HG02610 (cell line): Measurements from ENCODE around the gene ACOX1.

ENCODE experiments used
- ATAC-seq: cut with Tn5 transposase; IDR thresholded peaks from one replicate; pipeline ENCODE4 v1.9.1; 2021; ENCODE audit warnings: mild to moderate bottlenecking, moderate library complexity; ENCODE audit not compliant: unreplicated experiment

ACOX1 gene

DNA sequence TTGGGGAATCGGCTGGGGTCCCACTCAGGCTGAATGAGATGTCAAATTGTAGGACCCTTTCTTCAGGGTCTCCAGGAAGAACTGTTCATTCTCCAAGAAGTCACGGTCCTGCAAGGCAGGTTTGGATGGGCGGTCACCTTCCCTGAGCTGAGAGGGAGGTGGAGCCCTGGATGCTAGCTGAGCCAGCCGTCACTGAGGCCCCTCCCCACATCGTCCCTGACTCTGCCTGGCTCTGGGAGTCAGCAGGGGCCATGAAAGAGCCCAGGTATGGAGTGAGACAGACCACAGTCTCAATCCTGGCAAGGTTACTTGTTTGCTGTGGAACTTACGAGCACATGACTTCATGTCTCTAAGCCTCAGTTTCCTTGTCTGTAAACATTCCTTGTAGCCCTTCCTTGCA is 68.3 kb downstream of the ACOX1 start:
- no peak for ATAC-seq

DNA sequence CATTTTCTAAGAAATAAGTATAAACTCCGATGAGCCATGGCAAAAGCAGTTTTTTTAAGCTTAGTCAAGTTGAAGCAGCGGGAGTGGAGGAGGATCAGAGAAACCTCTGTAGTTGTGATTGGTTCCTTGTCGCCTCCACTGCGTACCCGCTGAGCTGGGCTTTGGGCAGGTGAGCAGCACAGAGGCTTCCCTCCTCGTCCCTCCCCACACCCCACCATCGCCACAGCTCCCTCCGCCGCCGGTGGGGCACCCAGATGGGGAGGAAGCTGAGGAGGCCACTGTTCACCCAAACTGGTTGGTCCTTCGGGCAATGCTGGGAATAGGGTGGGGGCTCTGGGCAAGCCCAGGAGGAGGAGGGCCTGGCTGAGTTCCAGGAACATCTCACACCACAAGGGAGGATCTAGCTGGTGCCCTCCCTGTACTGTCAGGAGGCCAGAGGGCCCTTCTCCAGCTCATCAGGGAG is 69.1 kb downstream of the ACOX1 start:
- no peak for ATAC-seq

DNA sequence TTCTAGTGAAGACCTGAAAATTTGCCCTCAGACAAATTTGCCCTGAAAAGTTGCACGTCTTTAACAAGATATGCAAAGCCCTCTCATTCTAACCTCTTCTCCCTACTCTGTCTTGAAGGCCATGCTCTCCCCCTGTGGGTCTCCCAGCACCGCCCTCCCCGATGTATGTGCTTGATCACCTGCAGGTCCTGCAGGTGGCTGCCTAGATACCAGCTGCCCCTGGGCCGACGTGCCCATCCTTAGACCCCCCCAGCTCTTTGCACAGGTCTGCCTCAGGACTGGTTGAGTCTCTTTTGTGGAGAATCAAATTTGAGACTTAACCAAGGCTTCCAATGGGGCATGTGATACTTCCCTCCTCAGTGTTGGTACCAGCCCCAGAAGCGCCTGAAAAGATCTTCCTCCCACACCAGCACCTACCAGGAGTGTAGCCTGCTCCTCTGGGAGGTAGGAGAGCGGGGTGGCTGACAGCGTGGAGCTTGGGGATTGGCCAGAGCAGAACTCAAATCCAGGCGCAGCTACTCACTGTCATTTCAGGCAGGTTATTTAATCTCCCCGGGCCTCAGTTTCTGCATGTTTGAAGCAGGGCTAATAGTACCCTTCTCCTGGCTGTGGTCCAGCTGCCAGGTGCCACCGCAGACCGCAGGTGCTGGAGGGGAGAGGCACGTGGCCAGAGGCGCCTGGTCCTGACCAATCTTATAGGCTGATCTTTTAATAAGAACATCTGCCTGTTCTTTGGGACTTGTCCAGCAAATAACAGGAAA is 69.7 kb downstream of the ACOX1 start:
- no peak for ATAC-seq

DNA sequence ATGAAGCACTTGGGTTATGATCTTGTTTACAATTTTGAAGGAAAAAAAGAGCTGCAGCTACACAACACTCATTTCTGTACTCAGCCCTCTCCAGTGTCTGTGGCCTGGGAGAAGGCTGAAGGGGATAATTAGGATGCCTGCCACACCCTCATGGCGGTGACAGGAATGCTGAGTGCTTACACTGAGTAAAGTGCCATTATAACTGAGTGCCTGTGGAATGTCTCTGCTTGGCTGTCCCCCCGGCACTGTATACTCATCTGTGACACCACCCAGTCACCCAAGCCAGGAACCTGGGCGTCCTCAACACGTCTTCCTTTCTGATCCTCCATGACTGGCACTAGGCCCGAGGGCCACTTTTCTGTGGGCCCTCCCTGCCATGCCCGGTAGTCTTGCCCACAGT is 70.8 kb downstream of the ACOX1 start:
- ATAC-seq = no peak

DNA sequence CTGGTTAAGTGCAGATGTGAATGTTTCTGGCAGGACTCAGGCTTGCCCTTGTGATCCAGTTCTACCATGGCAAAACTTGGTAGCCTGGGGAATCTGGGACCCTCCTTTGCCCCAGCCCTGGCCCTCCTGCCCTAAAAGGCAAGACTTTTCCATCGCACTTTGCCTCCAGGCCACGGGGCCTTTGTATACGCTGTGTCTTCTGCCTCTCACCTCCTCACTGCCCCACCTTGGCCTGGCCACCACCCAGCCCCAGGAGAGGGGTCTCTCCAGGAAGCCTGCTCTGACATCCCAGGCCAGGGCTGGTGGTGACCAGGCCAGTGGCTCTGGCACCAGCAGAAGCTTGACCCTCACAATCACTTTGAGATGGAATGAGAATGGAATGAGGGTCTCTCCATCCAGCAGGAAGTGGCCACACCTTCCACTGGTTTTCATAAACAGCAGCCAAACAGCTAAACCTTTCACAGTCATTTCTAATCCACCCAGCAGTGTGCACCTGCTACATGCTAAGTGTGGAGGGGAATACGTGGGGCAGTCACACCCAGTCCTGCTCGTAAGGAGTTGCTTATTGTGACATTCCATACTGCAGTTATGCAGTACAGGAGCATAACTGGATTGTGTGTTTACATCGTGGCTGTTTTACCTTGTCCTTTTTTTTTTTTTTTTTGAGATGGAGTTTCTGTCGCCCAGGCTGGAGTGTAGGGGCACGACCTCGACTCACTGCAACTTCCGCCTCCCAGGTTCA is 72.7 kb downstream of the ACOX1 start:
- ATAC-seq = no peak

DNA sequence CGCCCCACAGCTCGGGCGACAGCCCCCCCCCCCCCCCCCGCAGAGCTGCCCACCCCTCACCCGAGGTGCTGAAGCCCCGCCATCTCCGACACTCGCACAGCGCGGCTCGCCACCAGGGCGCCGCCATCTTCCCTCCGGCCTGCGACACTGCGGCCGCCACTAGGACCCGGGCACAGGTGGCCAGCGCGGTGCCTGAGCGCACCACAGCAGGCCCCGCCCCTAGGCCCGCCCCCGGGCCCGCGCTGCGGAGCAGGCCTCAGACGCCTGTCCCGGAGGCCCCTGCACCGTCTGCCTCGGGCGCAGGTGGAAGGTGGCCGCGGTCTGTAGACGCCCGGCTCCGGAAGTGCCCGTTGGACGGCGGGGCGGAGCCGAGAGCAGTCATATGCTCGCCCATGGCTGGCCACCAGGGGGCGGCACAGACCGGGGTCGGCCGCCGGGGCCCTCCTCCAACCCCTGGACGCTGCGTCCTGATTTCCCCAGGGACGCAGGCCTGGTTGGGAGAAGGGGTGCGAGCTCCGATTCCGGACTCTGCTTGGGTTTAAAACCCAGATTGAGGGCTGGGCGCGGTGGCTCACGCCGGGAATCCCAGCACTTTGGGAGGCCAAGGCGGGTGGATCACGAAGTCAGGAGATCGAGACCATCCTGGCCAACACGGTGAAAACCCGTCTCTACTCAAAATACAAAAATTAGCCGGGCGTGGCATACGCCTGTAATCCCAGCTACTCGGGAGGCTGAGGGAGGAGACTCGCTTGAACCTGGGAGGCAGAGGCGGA is 74.0 kb downstream of the ACOX1 start, which contains the start of gene MRPL38:
TSS of gene MRPL38 (minus strand) at position 136 of the 773 bp plus-strand sequence. CDS start at position 127, 9 bp downstream.
- ATAC-seq = peak; percentile 97

DNA sequence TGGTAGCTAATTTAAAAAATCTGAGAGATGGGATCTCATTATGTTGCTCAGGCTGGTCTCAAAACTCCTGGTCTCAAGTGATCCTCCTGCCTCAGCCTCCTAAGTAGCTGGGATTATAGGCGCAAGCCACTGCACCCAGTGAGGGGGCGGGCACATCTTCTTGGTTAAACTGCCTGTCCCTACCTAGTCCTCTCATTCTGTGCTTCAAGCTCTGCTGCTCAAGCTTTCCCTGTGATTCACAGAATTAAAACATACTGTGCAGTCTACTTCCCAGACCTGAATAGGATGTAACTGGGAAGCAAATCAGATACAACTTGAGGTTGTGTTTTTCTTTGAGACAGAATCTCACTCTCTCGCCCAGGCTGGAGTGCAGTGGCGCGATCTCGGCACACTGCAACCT is 76.6 kb downstream of the ACOX1 start:
- ATAC-seq = no peak

DNA sequence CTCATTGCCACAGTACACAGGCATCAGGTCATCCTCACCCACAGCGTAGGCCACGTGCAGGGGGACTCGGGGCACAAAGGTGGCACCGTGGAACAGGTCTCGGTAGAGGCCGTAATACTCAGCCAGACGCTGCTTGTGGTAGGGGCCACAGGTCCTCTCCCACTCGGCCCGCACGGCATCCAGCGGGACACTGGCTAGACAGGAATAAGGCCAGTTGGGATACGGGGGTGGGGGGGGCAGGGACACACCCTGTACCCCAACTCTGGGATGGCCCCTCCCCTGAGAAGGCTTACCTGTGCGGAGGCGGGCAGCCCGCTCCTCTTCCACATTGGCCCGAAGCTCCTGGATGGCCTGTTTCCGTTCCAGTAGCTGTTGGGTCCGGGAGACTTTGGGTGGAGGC is 77.2 kb downstream of the ACOX1 start:
- no peak for ATAC-seq

DNA sequence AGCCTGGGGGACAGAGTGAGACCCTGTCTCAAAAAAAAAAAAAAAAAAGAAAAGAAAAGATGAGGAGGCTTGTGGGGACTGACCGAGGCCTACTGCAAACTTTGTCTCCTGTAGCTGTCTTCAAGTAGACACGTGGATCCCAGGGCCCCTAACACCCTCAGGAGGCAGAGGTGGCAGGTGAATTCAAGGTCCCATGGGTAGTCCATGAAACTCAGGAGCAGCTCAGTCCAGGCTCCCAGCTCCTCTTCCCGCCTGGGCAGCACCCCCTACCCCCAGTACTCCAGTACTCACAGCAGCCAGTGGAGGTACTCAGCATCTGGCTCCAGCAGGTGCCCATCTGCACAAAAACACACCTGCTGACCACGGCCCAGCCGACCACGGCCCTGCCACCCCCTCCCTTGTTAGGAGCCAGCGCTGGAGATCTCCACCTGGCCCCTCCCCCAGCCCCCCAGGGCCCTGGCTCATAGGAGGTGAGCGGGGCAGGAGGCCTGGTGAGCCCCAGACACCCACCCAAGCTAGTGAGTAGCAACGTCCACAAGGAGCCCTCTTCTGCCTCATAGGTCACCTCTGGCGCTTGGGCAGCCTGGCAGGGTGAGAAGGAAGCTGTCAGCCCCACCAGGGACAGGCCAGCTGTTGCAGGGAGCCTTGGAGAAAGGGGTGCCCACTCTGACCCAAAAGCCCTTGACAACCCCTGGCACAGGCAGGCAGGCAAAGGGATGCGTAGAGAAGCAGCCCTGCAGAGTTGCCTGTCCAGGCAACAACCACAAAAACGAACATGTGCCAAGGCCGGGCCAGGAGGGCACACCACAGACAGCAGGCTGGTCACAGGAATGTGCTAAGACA is 78.1 kb downstream of the ACOX1 start:
- ATAC-seq = no peak

DNA sequence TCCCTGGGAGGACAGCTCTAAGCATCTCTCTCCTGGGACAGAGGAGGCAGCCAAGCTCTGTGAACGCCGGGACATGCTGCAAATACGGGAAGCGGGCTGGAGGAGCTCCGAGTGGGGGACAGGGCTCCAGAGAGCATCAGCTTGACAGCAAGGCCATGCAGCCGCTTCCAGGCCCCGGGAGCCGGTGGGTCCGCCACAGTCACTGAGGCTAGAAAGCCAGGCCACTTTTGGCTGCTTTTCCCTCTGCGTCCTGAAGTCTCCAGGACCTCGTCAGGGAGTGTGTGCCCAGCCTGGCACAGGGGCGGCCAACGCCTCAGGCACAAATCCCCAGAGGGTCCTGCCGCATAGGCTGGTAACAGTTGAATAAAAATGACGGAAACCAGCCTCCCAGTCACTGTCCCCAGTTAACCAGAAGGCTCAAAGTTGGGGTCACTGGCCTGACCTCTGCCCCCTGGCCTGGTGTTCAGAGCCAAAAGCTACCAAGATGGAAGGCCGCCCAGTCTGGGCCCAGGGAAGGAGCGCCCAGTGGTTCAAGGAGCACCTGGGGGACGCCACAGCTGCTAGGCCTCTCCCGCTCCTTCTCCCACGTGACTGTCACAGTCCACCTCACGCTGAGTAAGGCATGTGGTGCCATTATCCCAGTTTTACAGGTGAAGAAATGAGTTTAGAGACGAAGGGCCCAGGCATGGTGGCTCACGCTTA is 79.0 kb downstream of the ACOX1 start:
- ATAC-seq = no peak

DNA sequence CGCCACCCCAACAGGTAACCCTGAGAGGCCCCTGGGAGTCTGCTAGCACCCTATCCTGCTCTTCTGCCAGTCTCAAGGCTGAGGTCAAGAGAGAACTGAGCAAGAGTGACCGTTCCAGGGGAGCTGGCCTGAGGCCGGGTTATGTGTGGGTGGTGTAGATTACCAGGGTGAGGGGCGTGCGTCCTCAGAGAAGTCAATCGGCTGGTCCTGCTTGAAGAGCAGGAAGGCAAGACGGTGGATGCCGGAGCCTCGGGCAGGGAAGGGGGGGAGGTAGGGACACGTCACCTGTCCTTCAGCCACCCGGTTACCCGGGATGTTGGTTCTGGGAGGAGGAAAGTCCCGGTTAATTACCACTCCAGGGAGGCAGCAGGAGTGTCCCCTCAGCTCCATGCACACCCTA is 79.6 kb downstream of the ACOX1 start:
- no peak for ATAC-seq

DNA sequence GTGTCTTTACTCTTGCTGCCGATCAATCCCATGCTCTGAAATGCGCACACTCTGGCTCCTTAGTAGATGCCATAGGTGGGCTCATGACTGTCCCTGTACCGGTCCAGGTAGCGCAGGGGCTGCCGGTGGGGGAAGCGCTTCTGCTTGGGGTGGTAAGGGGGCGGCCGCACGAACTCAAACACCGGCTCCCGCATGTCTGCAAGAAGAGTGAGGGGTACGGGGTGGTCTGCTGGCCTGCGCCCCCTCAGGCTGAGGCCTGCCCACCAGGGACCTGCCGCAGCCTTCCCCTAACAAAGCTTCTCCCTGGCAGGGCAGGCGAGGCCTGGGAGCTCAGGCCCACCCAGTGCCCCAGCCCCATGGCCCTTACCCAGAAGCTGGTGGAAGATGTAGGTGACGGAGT is 80.2 kb downstream of the ACOX1 start:
- no peak for ATAC-seq

DNA sequence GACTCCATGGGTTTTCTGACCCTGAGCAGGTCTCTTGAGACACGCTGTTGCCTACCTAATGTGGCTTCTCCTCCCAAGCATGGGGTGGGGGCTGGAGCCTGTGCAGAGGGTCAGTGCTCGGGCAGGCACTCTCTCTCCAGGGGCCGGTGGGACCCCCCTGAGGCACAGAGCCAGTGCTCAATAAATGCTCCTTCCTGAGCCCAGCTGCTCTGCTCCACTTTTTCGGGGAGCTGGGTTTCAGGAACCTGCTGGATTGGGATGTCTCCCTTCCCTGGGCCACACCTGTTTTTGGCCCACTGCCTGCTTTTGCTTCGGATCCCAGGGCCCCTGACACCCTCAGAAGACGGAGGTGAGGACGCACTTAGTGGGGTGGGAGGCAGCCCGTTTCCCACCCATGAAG is 80.9 kb downstream of the ACOX1 start:
- no peak for ATAC-seq

DNA sequence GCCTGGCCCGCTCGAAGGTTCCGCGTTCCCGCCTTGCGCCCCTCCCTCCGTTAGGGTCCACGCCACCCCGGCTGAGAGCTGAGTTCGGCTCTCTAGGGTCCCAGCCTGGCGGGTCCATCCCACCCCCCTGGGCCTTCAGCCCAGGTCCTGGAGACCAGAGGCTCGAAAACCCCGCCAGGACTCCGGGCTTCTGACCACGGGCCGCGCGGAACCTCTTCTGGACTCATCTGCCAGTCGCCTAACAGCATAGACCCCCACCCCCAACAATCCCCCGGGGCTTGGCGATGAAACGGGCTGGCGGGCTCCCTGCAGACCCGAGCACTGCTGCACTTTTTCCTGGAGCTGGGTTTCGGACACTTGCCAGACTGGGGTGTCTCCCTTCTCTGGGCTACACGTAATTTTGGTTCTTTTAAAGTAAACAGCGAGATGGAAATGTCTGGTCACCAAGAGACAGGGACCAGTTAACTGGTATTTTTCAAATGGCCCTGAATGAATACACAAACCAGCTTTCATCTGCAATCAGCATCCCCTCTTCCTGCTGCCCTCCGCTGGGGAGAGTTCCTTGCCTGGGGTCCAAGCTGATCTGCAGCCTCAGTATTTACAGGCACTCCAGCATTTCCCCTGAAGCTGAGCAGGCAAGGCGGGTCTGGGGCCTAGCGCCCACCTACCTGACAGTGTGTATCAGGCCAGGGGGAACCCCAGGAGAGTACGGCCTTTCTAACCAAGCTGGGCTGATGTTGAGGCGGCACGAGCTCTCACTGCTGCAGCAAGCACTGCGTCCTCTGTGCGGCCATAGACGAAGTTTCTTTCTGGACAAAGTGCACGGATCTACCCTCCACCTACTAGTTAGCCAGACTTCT is 81.6 kb downstream of the ACOX1 start:
- no peak for ATAC-seq

DNA sequence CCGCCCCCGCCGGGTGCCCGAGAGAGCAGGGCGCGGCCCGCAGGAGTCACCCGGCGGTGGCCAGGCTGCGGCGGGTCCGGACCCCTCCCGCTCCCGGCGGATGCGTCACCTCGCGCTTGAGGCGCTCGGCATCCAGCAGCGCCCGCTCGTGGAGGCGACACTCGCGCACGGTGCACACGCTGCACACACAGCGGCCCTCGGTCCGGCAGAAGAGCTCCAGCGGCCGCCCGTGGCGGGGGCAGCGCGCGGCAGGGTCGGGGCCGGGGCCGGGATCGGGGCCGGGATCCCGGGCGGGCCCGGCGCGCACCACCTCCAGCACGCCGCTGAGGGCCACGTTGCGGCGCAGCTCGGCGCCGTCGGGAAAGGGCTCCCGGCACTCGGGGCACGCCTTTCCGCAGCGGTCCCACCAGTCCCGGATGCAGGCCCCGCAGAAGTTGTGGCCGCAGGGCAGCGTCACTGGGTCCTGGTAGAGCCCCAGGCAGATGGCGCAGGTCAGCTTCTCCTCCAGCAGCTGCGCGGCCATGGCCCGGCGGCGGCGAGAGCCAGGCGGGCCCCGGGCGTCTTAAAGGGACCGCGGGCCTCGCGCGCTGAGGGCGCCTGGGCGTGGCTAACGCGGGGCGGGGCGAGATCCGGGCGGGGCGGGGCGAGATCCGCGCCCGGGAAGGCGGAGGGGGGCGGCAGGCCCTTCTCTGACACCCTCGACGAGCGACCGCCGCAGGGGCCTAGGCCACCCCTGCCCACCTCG is 82.4 kb downstream of the ACOX1 start, which contains the start of gene TRIM65:
TSS of gene TRIM65 (minus strand) at position 537 of the 745 bp plus-strand sequence. CDS start at position 523, 14 bp downstream.
- peak; percentile 52 for ATAC-seq

DNA sequence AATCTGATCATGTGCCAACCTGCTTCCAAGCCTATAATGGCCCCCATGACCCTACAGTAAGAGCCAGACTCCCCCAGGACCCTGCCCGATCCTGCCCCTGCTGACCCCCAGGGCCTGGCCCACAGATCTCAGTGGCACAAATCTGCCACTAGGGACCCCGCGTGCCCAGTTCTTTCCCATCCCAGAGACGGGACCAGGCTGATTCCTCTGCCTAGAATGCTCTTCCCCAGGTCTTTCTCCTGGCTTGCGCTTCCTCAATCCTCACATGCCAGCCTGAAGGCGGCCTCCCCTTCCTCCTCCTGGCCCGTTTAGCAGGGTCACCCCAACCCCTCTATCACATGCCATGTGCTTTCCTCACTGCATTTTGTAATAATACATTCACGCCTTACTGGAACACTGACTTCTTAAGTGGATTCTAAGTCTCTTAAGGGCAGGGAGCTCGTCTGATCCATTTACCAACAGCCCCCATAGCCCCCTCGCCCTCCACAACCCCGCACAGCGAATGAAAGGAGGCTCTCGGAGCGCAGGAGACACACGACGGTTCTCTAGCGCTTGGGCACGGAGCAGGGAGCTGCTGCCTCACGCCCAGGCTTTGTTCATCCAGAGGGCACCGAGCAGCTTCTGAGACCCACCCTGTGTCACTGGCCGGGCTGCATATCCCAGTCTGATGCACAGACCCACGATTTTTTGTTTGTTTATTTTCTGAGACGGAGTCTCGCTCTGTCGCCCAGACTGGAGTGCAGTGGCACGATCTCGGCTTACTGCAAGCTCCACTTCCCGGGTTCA is 83.4 kb downstream of the ACOX1 start:
- ATAC-seq = no peak

DNA sequence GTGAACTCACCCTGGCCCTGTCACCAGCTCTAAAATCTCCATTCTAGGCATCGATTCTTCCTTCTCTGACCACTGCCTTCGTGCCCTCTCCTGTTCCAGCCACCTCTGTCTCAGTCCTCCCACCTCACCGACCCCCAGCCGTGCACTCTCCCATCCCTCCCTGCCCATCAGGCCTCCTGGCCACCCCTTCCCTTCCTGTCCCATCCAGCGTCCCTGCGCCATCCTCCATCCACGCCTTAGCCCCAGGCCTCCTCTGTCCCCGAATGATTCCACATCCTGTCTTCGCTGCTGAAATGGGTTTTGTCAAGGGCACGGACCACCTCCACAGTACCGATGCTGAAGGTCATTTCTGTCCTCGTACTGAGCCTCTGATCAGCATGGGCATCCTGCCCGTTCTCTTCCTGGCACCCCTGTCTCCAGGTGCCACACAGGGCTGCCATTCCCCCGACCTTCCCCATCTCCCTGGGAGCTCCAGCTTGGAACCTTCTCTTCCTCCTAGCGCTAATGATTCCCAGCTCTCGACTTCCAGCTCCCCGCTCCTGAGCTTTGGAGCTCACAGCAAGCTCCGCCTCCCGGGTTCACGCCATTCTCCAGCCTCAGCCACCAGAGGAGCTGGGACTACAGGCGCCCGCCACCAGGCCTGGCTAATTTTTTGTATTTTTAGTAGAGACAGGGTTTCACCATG is 84.8 kb downstream of the ACOX1 start:
- no peak for ATAC-seq
